ENCODE results near the gene ADIPOR2. TPM values are rescaled to one million over a fixed set of nuclear protein-coding genes. Genes with fewer than 3 reads are reported as not detected.

The ADIPOR2 gene
- total RNA-seq, 1 experiment from 2014 or later: 58.5 TPM

DNA sequence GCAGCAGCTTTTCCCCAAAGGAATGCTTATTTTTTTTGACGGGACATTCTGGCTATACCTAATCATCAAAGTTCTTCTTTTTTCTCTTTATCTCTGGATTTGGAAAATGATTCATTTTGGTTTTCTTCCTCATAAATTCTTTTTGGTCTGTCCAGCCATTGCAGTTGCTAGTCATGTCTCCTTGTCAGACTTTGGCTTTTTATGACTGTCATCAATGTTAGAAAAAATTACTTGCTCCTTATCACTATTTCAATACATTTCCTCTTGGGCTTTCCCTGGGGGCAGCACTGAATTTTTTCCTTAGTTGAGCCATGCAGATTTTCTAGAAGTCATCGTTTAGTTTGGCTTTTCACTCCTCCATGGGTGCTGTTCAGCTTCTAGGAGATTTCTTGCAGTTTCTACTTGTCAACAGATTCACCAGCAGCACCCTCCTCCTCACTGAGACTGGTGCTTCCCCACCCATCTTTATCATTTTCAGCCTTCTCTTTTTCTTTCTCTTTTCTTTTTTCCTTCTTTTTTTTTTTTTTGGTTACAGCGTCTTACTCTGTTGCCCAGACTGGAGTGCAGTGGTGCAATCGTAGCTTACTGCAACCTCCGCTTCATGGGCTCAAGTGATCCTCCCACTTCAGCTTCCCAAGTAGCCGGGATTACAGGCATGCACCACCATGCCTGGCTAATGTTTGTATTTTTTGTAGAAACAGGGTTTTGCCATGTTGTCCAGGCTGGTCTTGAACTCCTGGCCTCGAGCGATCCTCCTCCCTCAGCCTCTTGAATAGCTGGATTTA, 5.2 kb downstream of the ADIPOR2 start:
- intact Hi-C loops (cut with micrococcal nuclease): no loop called here
- ChIA-PET POLR2A (interaction anchor here (0.9 to 1.8 kb wide), 3 partner anchors 15 to 84 kb away, joined by 3 to 6 read pairs (median 3); no protein-coding TSS in a partner anchor), CTCF (interaction anchor here (0.6 to 4.3 kb wide), 8 partner anchors 15 to 1099 kb away, joined by 3 to 23 read pairs (median 6); no protein-coding TSS in a partner anchor)
- H3K4me3 Mint-ChIP-seq (ENCODE audit: unreplicated experiment): no peak overlapping the region
- H3K27me3 Mint-ChIP-seq (ENCODE audit: insufficient read depth, unreplicated experiment): no peaks in the 10 kb centered on the region
- peaks cover 25% of the 10 kb centered on the region for H3K36me3 Mint-ChIP-seq (ENCODE audit: insufficient read depth, unreplicated experiment)
- H3K9me3 Mint-ChIP-seq (ENCODE audit: unreplicated experiment): no peaks in the 10 kb centered on the region
- H3K4me1 Mint-ChIP-seq (ENCODE audit: insufficient read depth, unreplicated experiment): peaks cover 33% of the 10 kb centered on the region
- BruUV-seq (replicated peaks): no TSS peak
- TF ChIP-seq, protein P1, sequence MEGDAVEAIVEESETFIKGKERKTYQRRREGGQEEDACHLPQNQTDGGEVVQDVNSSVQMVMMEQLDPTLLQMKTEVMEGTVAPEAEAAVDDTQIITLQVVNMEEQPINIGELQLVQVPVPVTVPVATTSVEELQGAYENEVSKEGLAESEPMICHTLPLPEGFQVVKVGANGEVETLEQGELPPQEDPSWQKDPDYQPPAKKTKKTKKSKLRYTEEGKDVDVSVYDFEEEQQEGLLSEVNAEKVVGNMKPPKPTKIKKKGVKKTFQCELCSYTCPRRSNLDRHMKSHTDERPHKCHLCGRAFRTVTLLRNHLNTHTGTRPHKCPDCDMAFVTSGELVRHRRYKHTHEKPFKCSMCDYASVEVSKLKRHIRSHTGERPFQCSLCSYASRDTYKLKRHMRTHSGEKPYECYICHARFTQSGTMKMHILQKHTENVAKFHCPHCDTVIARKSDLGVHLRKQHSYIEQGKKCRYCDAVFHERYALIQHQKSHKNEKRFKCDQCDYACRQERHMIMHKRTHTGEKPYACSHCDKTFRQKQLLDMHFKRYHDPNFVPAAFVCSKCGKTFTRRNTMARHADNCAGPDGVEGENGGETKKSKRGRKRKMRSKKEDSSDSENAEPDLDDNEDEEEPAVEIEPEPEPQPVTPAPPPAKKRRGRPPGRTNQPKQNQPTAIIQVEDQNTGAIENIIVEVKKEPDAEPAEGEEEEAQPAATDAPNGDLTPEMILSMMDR (IDR thresholded peaks at IDR 0.05; ENCODE audit: unreplicated experiment): no peak
- peak overlapping the region; percentile 44 for H3K27ac Mint-ChIP-seq (ENCODE audit: low read depth, unreplicated experiment)
- no peak for DNase-seq (ENCODE audit: unreplicated experiment)

DNA sequence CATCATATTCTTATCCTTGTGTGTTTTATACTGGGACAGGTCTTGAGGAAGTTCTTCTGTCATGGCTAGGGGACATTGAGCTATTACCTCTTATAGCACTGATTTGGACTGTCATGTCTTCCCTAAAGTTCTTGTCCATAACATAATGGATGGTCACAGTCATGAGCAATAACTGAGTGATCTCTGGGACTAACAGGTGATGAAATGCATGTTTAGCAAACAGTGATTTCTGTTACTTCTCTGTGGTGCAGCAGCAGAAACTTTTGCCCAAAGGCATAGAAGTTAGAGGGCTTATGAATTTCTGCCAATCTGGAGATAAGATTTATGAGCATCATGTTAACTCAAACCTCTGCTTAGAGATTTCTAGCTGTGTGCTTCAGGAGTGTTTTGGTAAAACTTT, 5.9 kb downstream of the ADIPOR2 start:
- no peak overlapping the region for H3K4me3 Mint-ChIP-seq (ENCODE audit: unreplicated experiment)
- H3K4me1 Mint-ChIP-seq (ENCODE audit: insufficient read depth, unreplicated experiment): peaks cover 32% of the 10 kb centered on the region
- TF ChIP-seq, protein P1 (IDR thresholded peaks at IDR 0.05; ENCODE audit: unreplicated experiment): no peak
- peaks cover 25% of the 10 kb centered on the region for H3K36me3 Mint-ChIP-seq (ENCODE audit: insufficient read depth, unreplicated experiment)
- CTCF ChIA-PET: interaction anchor here (0.6 to 4.3 kb wide), 7 partner anchors 14 to 843 kb away, joined by 3 to 23 read pairs (median 7); no protein-coding TSS in a partner anchor
- no TSS peak for BruUV-seq (replicated peaks)
- intact Hi-C loops (cut with micrococcal nuclease): no loop called here
- H3K27ac Mint-ChIP-seq (ENCODE audit: low read depth, unreplicated experiment): peak overlapping the region; percentile 44
- no peaks in the 10 kb centered on the region for H3K27me3 Mint-ChIP-seq (ENCODE audit: insufficient read depth, unreplicated experiment)
- H3K9me3 Mint-ChIP-seq (ENCODE audit: unreplicated experiment): no peaks in the 10 kb centered on the region
- no peak for DNase-seq (ENCODE audit: unreplicated experiment)
- POLR2A ChIA-PET: interaction anchor here (0.6 to 1.8 kb wide), 5 partner anchors 9 to 80 kb away, joined by 3 to 6 read pairs (median 4); no protein-coding TSS in a partner anchor

DNA sequence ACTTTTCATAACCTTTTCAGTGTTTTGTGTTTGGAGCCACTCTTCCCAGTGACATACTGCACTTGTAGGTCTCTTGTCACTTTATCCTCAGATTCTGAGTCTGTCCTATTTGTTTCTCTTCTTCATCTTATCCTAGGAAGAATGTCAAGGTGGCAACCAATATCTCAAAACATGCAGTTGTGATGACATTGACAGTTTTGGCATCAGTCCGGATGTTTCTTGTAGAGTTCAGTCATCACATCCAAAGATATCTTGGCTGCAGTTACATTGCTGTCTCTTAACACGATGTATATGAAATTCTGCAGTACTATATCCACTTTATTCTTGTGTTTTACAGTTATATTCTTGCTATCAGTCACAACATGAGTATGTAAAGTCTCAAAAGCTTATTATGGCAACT, 6.4 kb downstream of the ADIPOR2 start:
- H3K36me3 Mint-ChIP-seq (ENCODE audit: insufficient read depth, unreplicated experiment): peaks cover 25% of the 10 kb centered on the region
- intact Hi-C loops (cut with micrococcal nuclease): no loop called here
- no peaks in the 10 kb centered on the region for H3K9me3 Mint-ChIP-seq (ENCODE audit: unreplicated experiment)
- TF ChIP-seq, protein P1 (IDR thresholded peaks at IDR 0.05; ENCODE audit: unreplicated experiment): no peak
- H3K27me3 Mint-ChIP-seq (ENCODE audit: insufficient read depth, unreplicated experiment): no peaks in the 10 kb centered on the region
- POLR2A ChIA-PET: interaction anchor here (0.6 to 1.8 kb wide), 7 partner anchors 7 to 79 kb away, joined by 3 to 6 read pairs (median 4); no protein-coding TSS in a partner anchor
- CTCF ChIA-PET: interaction anchor here (0.6 to 4.3 kb wide), 7 partner anchors 8 to 843 kb away, joined by 3 to 23 read pairs (median 7); no protein-coding TSS in a partner anchor
- DNase-seq (ENCODE audit: unreplicated experiment): no peak
- H3K4me1 Mint-ChIP-seq (ENCODE audit: insufficient read depth, unreplicated experiment): peaks cover 27% of the 10 kb centered on the region
- no TSS peak for BruUV-seq (replicated peaks)
- H3K27ac Mint-ChIP-seq (ENCODE audit: low read depth, unreplicated experiment): no peak overlapping the region
- H3K4me3 Mint-ChIP-seq (ENCODE audit: unreplicated experiment): no peak overlapping the region

DNA sequence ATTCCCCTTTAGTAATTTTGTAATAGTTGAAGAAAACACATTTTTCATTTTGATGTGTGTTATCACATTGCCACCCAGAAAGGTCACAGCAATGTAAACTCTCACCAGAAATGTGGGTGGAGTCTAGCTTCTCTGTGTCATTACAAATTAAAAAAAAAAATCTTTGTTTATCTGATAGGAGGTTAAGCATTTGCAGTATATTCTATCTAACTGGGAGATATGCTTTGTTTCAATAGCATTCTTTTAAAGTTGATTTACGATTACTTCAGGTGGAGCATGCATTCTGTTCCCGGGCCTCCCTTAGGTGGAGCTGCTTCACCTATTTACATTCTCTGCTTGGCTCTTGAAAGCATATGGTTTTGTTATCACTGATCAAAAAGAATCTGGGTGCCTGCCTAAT, 7.8 kb downstream of the ADIPOR2 start:
- Mint-ChIP-seq H3K36me3 (ENCODE audit: insufficient read depth, unreplicated experiment) (peaks cover 25% of the 10 kb centered on the region), H3K4me1 (ENCODE audit: insufficient read depth, unreplicated experiment) (peaks cover 25% of the 10 kb centered on the region), H3K27ac (ENCODE audit: low read depth, unreplicated experiment) (no peak overlapping the region), H3K27me3 (ENCODE audit: insufficient read depth, unreplicated experiment) (no peaks in the 10 kb centered on the region), H3K9me3 (ENCODE audit: unreplicated experiment) (no peaks in the 10 kb centered on the region), H3K4me3 (ENCODE audit: unreplicated experiment) (no peak overlapping the region)
- DNase-seq (ENCODE audit: unreplicated experiment): no peak
- CTCF ChIA-PET: interaction anchor here (0.6 to 4.3 kb wide), 13 partner anchors 9 to 1097 kb away, joined by 3 to 23 read pairs (median 4); no protein-coding TSS in a partner anchor
- POLR2A ChIA-PET: interaction anchor here (1.2 to 2.8 kb wide), 4 partner anchors 8 to 86 kb away, joined by 4 to 10 read pairs (median 5); partner anchors contain the start of gene ADIPOR2
- intact Hi-C loops (cut with micrococcal nuclease): no loop called here
- BruUV-seq (replicated peaks): no TSS peak
- TF ChIP-seq, protein P1 (IDR thresholded peaks at IDR 0.05; ENCODE audit: unreplicated experiment): no peak
